ENCODE measurements around the gene ASAH2B.
"Not testable (repeated sequence)": the region's sequence is repeated elsewhere in the genome, so short reads cannot be mapped to it uniquely, and the experiment has no call there.

GRCh38 chr10:50702997-50703396 is 36.7 kb upstream of the ASAH2B start:
- not testable (repeated sequence) for TF ChIP-seq CTCF (conservative IDR thresholded peaks at IDR 0.05; ENCODE audit: low read depth, low read length); POLR2A (IDR thresholded peaks at IDR 0.05; ENCODE audit: low read depth, low read length); RCOR1 (IDR thresholded peaks at IDR 0.05; ENCODE audit: insufficient replicate concordance, low read length); USF2 (IDR thresholded peaks at IDR 0.05; ENCODE audit: low read depth, low read length); RAD21 (IDR thresholded peaks at IDR 0.05; ENCODE audit: low read length); BHLHE40 (IDR thresholded peaks at IDR 0.05; ENCODE audit: low read depth, low read length); MAFK (IDR thresholded peaks at IDR 0.05; ENCODE audit: low read depth, low read length); CEBPB (IDR thresholded peaks at IDR 0.05; ENCODE audit: low read depth, low read length); MAZ (IDR thresholded peaks at IDR 0.05; ENCODE audit: borderline replicate concordance, low read depth, low read length); FOS (IDR thresholded peaks at IDR 0.05; ENCODE audit: low read depth, low read length); RFX5 (IDR thresholded peaks at IDR 0.05; ENCODE audit: low read depth, low read length)

Measured in IMR-90 (cell line).